WTC11 (cell line): Measurements from ENCODE around the gene XRCC5. TPM values are rescaled to one million over a fixed set of nuclear protein-coding genes. Genes with fewer than 3 reads are reported as not detected.
"Not testable (repeated sequence)": the region's sequence is repeated elsewhere in the genome, so short reads cannot be mapped to it uniquely, and the experiment has no call there.

ENCODE experiments used
- ATAC-seq: fragments of 200-7000 bp; cut with Tn5 transposase; 2 replicates; pipeline ENCODE4 v1.10.0; 2021; ENCODE audit warnings: mild to moderate bottlenecking, moderate library complexity
- CTCF ChIA-PET: fragments of 300-600 bp; sonication (Branson Sonifier 250); formaldehyde crosslinking; loops from one replicate; lab custom pipeline; 2021; ENCODE audit warnings: antibody characterized with exemption; lab: Charles Lee
- POLR2A ChIA-PET: fragments of 350-600 bp; sonication (Branson Sonifier 250); formaldehyde crosslinking; loops from one replicate; lab custom pipeline; 2021; ENCODE audit warnings: antibody characterized with exemption; lab: Charles Lee
- DNase-seq: peaks from one replicate; pipeline ENCODE4 v3.0.0; 2021; ENCODE audit warnings: low spot score
- H3K27ac Mint-ChIP-seq: 2 replicates; pipeline ENCODE4 v1.8.0; 2021; ENCODE audit warnings: mixed read lengths
- H3K27me3 Mint-ChIP-seq: 2 replicates; pipeline ENCODE4 v1.8.0; 2021; ENCODE audit warnings: low read depth, mild to moderate bottlenecking, moderate library complexity, mixed read lengths
- H3K36me3 Mint-ChIP-seq: 2 replicates; pipeline ENCODE4 v1.8.0; 2021; ENCODE audit warnings: mixed read lengths
- H3K4me1 Mint-ChIP-seq: 2 replicates; pipeline ENCODE4 v1.8.0; 2022; ENCODE audit warnings: mixed read lengths
- H3K4me3 Mint-ChIP-seq: 2 replicates; pipeline ENCODE4 v1.8.0; 2021; ENCODE audit warnings: mild to moderate bottlenecking, moderate library complexity, mixed read lengths
- H3K9me3 Mint-ChIP-seq: 2 replicates; pipeline ENCODE4 v1.8.0; 2021; ENCODE audit warnings: mixed read lengths
- ATF2 ChIP-seq: sonication (generic); formaldehyde crosslinking; IDR thresholded peaks from 2 replicates; pipeline ENCODE4 v1.8.1; 2022; ENCODE audit warnings: low read depth, missing genetic modification reagents, borderline replicate concordance
- CREM ChIP-seq: sonication (generic); formaldehyde crosslinking; IDR thresholded peaks from 2 replicates; pipeline ENCODE4 v1.8.1; 2022; ENCODE audit warnings: mild to moderate bottlenecking, missing genetic modification reagents, moderate library complexity
- CTCF ChIP-seq: fragments of 200-600 bp; IDR thresholded peaks from 2 replicates; pipeline ENCODE4 v1.8.0; 2022; ENCODE audit warnings: antibody characterized with exemption
- E2F5 ChIP-seq: sonication (generic); formaldehyde crosslinking; IDR thresholded peaks from 2 replicates; pipeline ENCODE4 v1.8.1; 2022; ENCODE audit warnings: mild to moderate bottlenecking, moderate library complexity, missing genetic modification reagents
- FOXK1 ChIP-seq: sonication (generic); formaldehyde crosslinking; IDR thresholded peaks from 2 replicates; pipeline ENCODE4 v1.8.0; 2022; ENCODE audit warnings: mild to moderate bottlenecking, moderate library complexity, missing genetic modification reagents
- GABPB1 ChIP-seq: sonication (generic); formaldehyde crosslinking; IDR thresholded peaks from 2 replicates; pipeline ENCODE4 v1.8.1; 2023; ENCODE audit warnings: mild to moderate bottlenecking, missing genetic modification reagents
- IRF1 ChIP-seq: sonication (generic); formaldehyde crosslinking; IDR thresholded peaks from 2 replicates; pipeline ENCODE4 v1.8.0; 2023; ENCODE audit warnings: missing genetic modification reagents
- NR1H2 ChIP-seq: sonication (generic); formaldehyde crosslinking; IDR thresholded peaks from 2 replicates; pipeline ENCODE4 v1.9.0; 2021; ENCODE audit warnings: mild to moderate bottlenecking, moderate library complexity, missing genetic modification reagents
- NR3C1 ChIP-seq: sonication (generic); formaldehyde crosslinking; conservative IDR thresholded peaks from 2 replicates; pipeline ENCODE4 v1.8.1; 2023; ENCODE audit warnings: low read depth, mild to moderate bottlenecking, missing genetic modification reagents
- SOX15 ChIP-seq: fragments of 250-450 bp; sonication (Bioruptor Pico); IDR thresholded peaks from 2 replicates; pipeline ENCODE4 v1.9.0; 2021; ENCODE audit warnings: mild to moderate bottlenecking
- ZBTB21 ChIP-seq: sonication (generic); formaldehyde crosslinking; IDR thresholded peaks from 2 replicates; pipeline ENCODE4 v1.8.1; 2023; ENCODE audit warnings: mild to moderate bottlenecking, missing genetic modification reagents, borderline replicate concordance
- ZNF219 ChIP-seq: sonication (generic); formaldehyde crosslinking; IDR thresholded peaks from 2 replicates; pipeline ENCODE4 v1.8.0; 2023; ENCODE audit warnings: missing genetic modification reagents, mild to moderate bottlenecking, borderline replicate concordance
- ZNF281 ChIP-seq: sonication (generic); formaldehyde crosslinking; IDR thresholded peaks from 2 replicates; pipeline ENCODE4 v1.8.0; 2023; ENCODE audit warnings: mild to moderate bottlenecking, missing genetic modification reagents
- ZNF396 ChIP-seq: fragments of 250-450 bp; sonication (Bioruptor Pico); IDR thresholded peaks from 2 replicates; pipeline ENCODE4 v1.8.0; 2021; ENCODE audit warnings: mild to moderate bottlenecking, moderate library complexity, borderline replicate concordance
- ZNF512 ChIP-seq: sonication (generic); formaldehyde crosslinking; IDR thresholded peaks from 2 replicates; pipeline ENCODE4 v1.8.1; 2022; ENCODE audit warnings: missing genetic modification reagents, borderline replicate concordance
- total RNA-seq: library from RNA; stranded (reverse); gene quantifications from 3 replicates; pipeline ENCODE4 v1.2.3, GENCODE V29; 2021

XRCC5 gene
- total RNA-seq, 1 experiment from 2014 or later, result 522 TPM

GRCh38 chr2:216134958-216135541 lies 25.9 kb downstream of the XRCC5 start:
- Mint-ChIP-seq H3K9me3 (no peaks in the 10 kb centered on the region), H3K27ac (no peak overlapping the region), H3K36me3 (peaks cover 91% of the 10 kb centered on the region), H3K27me3 (no peaks in the 10 kb centered on the region), H3K4me1 (no peaks in the 10 kb centered on the region), H3K4me3 (no peak overlapping the region)
- ATAC-seq (no peak), DNase-seq (no peak)
- CTCF ChIA-PET, result no interaction called here
- TF ChIP-seq CREM, result no peak
- TF ChIP-seq ZNF512 (CRISPR knock-in tag), result no peak
- TF ChIP-seq E2F5 (CRISPR knock-in tag), result no peak
- TF ChIP-seq ZNF281 (CRISPR knock-in tag), result no peak
- POLR2A ChIA-PET, result no interaction called here

- H3K27me3 Mint-ChIP-seq, result no peaks in the 10 kb centered on the region
- peak; percentile 88 for ATAC-seq
- H3K36me3 Mint-ChIP-seq, result peaks cover 70% of the 10 kb centered on the region
- no peaks in the 10 kb centered on the region for H3K9me3 Mint-ChIP-seq
- CTCF ChIA-PET, result interaction anchor here (1.9 kb wide), 1 partner anchor 26 kb away, joined by 12 read pairs; no protein-coding TSS in a partner anchor
- H3K27ac Mint-ChIP-seq, result no peak overlapping the region
- POLR2A ChIA-PET, result no interaction called here
- no peak for TF ChIP-seq ZNF219 (CRISPR knock-in tag)
- peak; percentile 31; the same call in 1 of the 2 replicates for TF ChIP-seq CTCF
- TF ChIP-seq, all 79 proteins: peak for 1
- H3K4me3 Mint-ChIP-seq, result no peak overlapping the region
- peak; percentile 24 for DNase-seq
- no peaks in the 10 kb centered on the region for H3K4me1 Mint-ChIP-seq
Measured at GRCh38 chr2:216139884-216140283, 30.7 kb downstream of the XRCC5 start.

DNA sequence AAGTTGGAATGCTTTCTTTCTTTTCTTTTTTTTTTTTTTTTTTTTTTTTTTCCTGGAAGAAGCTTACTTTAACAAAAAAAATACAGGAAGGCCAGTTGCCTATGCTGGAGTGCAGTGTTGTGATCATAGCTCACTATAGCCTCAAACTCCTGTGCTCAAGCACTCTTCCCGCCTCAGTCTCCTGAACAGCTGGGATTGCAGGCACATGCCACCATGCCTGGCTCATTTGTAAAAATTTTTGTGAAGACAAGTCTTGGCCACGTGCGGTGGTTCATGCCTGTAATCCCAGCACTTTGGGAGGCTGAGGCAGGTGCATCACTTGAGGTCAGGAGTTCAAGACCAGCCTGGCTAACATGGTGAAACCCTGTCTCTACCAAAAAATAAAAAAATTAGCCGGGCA lies 32.4 kb downstream of the XRCC5 start:
- peaks cover 57% of the 10 kb centered on the region for H3K36me3 Mint-ChIP-seq
- CTCF ChIA-PET, result interaction anchor here (0.6 to 1.9 kb wide), 4 partner anchors 27 to 143 kb away, joined by 3 to 12 read pairs (median 4); no protein-coding TSS in a partner anchor
- not testable (repeated sequence) for H3K4me1 Mint-ChIP-seq, H3K9me3 Mint-ChIP-seq, DNase-seq, H3K4me3 Mint-ChIP-seq, ATAC-seq, H3K27ac Mint-ChIP-seq, H3K27me3 Mint-ChIP-seq
- POLR2A ChIA-PET, result interaction anchor here (0.6 kb wide), 3 partner anchors 12 to 807 kb away, joined by 3 to 5 read pairs (median 4); no protein-coding TSS in a partner anchor

DNA sequence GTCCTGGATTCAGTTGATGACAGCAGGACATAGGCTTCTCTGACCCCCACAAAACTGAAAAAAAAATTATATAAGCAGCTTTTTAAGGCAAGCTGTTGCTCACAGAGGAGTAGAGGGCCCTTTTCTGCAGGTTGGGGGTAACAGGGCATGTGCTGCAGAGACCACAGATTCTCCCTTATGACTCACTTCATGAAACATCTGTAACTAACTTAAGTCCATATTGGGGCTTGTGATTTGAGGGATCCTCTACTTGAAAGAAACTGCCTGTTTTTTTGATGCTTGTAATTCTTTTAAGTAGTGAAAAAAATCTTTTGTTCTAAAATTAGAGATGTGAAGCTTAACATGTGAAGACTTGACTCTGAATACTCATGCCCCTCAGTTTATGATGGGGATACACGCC lies 33.4 kb downstream of the XRCC5 start:
- Mint-ChIP-seq H3K36me3 (peaks cover 57% of the 10 kb centered on the region), H3K27ac (peak overlapping the region; percentile 34; the same call in 1 of the 2 replicates), H3K4me1 (peaks cover 4% of the 10 kb centered on the region; the same call in 1 of the 2 replicates), H3K9me3 (no peaks in the 10 kb centered on the region), H3K27me3 (no peaks in the 10 kb centered on the region), H3K4me3 (no peak overlapping the region)
- ChIA-PET CTCF (interaction anchor here (1.7 to 2.0 kb wide), 2 partner anchors 28 to 141 kb away, joined by 4 to 8 read pairs; no protein-coding TSS in a partner anchor), POLR2A (interaction anchor here (1.1 kb wide), 1 partner anchor 17 kb away, joined by 3 read pairs; no protein-coding TSS in a partner anchor)
- ATAC-seq, result no peak
- no peak for DNase-seq
- TF ChIP-seq ZBTB21 (CRISPR knock-in tag), result no peak
- no peak for TF ChIP-seq FOXK1 (CRISPR knock-in tag)
- TF ChIP-seq NR1H2 (CRISPR knock-in tag), result no peak
- no peak for TF ChIP-seq IRF1 (CRISPR knock-in tag)
- TF ChIP-seq GABPB1 (CRISPR knock-in tag), result no peak
- TF ChIP-seq ATF2 (CRISPR knock-in tag), result no peak
- TF ChIP-seq ZNF396, result no peak
- no peak for TF ChIP-seq SOX15
- TF ChIP-seq ZNF512 (CRISPR knock-in tag), result no peak
- no peak for TF ChIP-seq NR3C1
